Epidermal melanocyte (primary cell): ENCODE data around the gene COL8A2.

Experiments used
- DNase-seq: peaks from one replicate; pipeline ENCODE4 v3.0.0; 2011; ENCODE audit warnings: low spot score; ENCODE audit not compliant: insufficient read length

COL8A2 gene

GRCh38 chr1:36092166-36092797, 32.7 kb downstream of the COL8A2 start:
- DNase-seq = no peak

- no peak for DNase-seq
Measured at GRCh38 chr1:36091698-36092097, 33.3 kb downstream of the COL8A2 start.

- DNase-seq = no peak
Measured at GRCh38 chr1:36091141-36091540, 33.9 kb downstream of the COL8A2 start.

GRCh38 chr1:36089393-36090121, 35.5 kb downstream of the COL8A2 start:
- no peak for DNase-seq

- peak; percentile 86 for DNase-seq
Measured at GRCh38 chr1:36088577-36089392, 36.2 kb downstream of the COL8A2 start, which contains the start of gene ADPRS. ADPRS (plus strand) TSS chr1:36088892; CDS start chr1:36088905, 13 bp downstream.

- DNase-seq = no peak
Measured at GRCh38 chr1:36088265-36088576, 36.8 kb downstream of the COL8A2 start.

GRCh38 chr1:36087233-36088123, 37.5 kb downstream of the COL8A2 start:
- no peak for DNase-seq

GRCh38 chr1:36086529-36087232, 38.3 kb downstream of the COL8A2 start:
- no peak for DNase-seq

- DNase-seq = no peak
Measured at GRCh38 chr1:36085686-36086526, 39.1 kb downstream of the COL8A2 start.

- DNase-seq = no peak
Measured at GRCh38 chr1:36085126-36085525, 39.9 kb downstream of the COL8A2 start.

- no peak for DNase-seq
Measured at GRCh38 chr1:36084497-36085115, 40.4 kb downstream of the COL8A2 start.

GRCh38 chr1:36083635-36084496, 41.2 kb downstream of the COL8A2 start, which contains the start of gene TEKT2:
TEKT2 (plus strand) TSS chr1:36084094; CDS start chr1:36084922, 828 bp downstream.
- DNase-seq = peak; percentile 60

GRCh38 chr1:36083219-36083618, 41.8 kb downstream of the COL8A2 start:
- DNase-seq = no peak

- DNase-seq = no peak
Measured at GRCh38 chr1:36081926-36082485, 43.0 kb downstream of the COL8A2 start.

GRCh38 chr1:36080801-36081200, 44.2 kb downstream of the COL8A2 start:
- no peak for DNase-seq

- DNase-seq = no peak
Measured at GRCh38 chr1:36080236-36080635, 44.8 kb downstream of the COL8A2 start.

- DNase-seq = no peak
Measured at GRCh38 chr1:36076979-36077573, 47.9 kb downstream of the COL8A2 start.
